Kidney (tissue), 14 donors: Measurements from ENCODE around the gene TENT4A. TPM values are rescaled to one million over a fixed set of nuclear protein-coding genes. Genes with fewer than 3 reads are reported as not detected.
A peak's percentile ranks its signal among the peaks of the same experiment; 100 is the strongest.

Experiments used
- DNase-seq, 5 donors: peaks; one replicate each; pipeline ENCODE4 v3.0.0-alpha.2; 2013 to 2020
- FAIRE-seq: peaks from 2 replicates; lab custom pipeline; 2012; peaks lifted over from hg19 to GRCh38; lab: Jason Lieb, UNC
- H3K27ac ChIP-seq, 2 donors: one replicate each; pipeline ENCODE4 v1.7.0; 2013; ENCODE audit warnings: low read depth in 2 of 2, low read length in 2 of 2, inconsistent platforms in 1 of 2
- H3K27me3 ChIP-seq: one replicate; pipeline ENCODE4 v1.7.1; 2013; ENCODE audit warnings: low read length, inconsistent platforms; ENCODE audit not compliant: control insufficient read depth, insufficient read depth
- H3K36me3 ChIP-seq, 3 donors: one replicate each; pipeline versions ENCODE4 v1.7.0 to v1.7.1; 2013; ENCODE audit warnings: low read length in 3 of 3, control low read depth in 1 of 3, inconsistent platforms in 1 of 3; ENCODE audit not compliant: insufficient read depth in 3 of 3, control insufficient read depth in 2 of 3
- H3K4me1 ChIP-seq, 3 donors: one replicate each; pipeline versions ENCODE4 v1.7.0 to v1.7.1; 2013; ENCODE audit warnings: low read length in 3 of 3, inconsistent platforms in 1 of 3, low read depth in 1 of 3; ENCODE audit not compliant: control insufficient read depth in 2 of 3, insufficient read depth in 2 of 3
- H3K4me3 ChIP-seq, 3 donors: one replicate each; pipeline versions ENCODE4 v1.7.0 to v1.8.1; 2013; ENCODE audit warnings: low read length in 3 of 3, control low read depth in 1 of 3, inconsistent platforms in 1 of 3
- H3K9ac ChIP-seq, 3 donors: one replicate each; pipeline versions ENCODE4 v1.7.0 to v1.7.1; 2013; ENCODE audit warnings: low read length in 3 of 3, control low read depth in 1 of 3, inconsistent platforms in 1 of 3
- H3K9me3 ChIP-seq, 3 donors: one replicate each; pipeline versions ENCODE4 v1.7.0 to v1.7.1; 2013; ENCODE audit warnings: low read length in 3 of 3, control low read depth in 1 of 3, inconsistent platforms in 1 of 3; ENCODE audit not compliant: control insufficient read depth in 2 of 3, insufficient read depth in 1 of 3
- intact Hi-C: fragments of 100-400 bp; cut with DNase I; formaldehyde crosslinking; loops from one replicate; pipeline ENCODE4 v1.11.1; 2022
- polyA plus RNA-seq: library from polyadenylated mRNA; stranded (reverse); fragments of 350-450 nt; fragmentation: Illumina TruSeq; extraction: RNeasy Lipid Tissue Mini Kit (QIAGEN cat#74804); gene quantifications from one replicate; pipeline ENCODE4 v1.2.3, GENCODE V29; 2014; ENCODE audit warnings: low read depth, low replicate concordance; ENCODE audit not compliant: insufficient read depth
- total RNA-seq: library from RNA; stranded (reverse); fragmentation: NEBNext Ultra II Directional; extraction: Animal tissue kit (Norgen Biotek cat#: 25700); gene quantifications from one replicate; pipeline ENCODE4 v1.2.1, GENCODE V29; 2021
- TF ChIP-seq, protein P1 (sequence below): IDR thresholded peaks from 3 replicates; pipeline ENCODE4 v1.5.1; 2012; ENCODE audit warnings: mild to moderate bottlenecking, moderate library complexity, borderline replicate concordance; ENCODE audit not compliant: insufficient read depth; ENCODE audit errors: extremely low read depth
- donor health status: control.
- donor health status: control.
- donor health status: control.
- donor health status: control.
- donor health status: control.
- donor health status: DM: yes; HTN: yes; CAD: no.
- donor health status: Normal renal cell carcinoma (clear cell type).

TENT4A gene
- total and polyA plus RNA-seq, 2 donors from 2014 or later: 4.8 to 22.8 TPM

DNA sequence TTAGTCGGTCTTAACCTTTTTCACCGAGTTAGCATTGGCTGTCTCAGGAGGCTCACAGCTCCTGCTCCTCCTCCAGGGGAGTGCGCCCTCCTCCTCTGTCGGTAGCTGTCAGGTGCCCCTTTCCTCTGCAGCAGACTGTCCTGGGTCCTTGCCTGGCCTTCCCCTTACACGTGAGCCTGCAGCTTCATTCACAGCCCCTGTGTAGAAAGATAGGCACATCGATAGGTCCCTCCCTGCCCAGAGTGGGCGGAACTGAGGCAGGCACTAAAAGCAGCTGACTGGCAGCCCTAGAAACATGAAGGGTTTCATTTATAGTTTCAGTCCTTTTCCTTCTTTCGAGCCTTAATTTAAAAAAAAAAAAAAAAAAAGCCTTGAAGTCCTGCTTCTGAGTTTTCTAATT lies 17.2 kb downstream of the TENT4A start:
- DNase-seq: no peak

DNA sequence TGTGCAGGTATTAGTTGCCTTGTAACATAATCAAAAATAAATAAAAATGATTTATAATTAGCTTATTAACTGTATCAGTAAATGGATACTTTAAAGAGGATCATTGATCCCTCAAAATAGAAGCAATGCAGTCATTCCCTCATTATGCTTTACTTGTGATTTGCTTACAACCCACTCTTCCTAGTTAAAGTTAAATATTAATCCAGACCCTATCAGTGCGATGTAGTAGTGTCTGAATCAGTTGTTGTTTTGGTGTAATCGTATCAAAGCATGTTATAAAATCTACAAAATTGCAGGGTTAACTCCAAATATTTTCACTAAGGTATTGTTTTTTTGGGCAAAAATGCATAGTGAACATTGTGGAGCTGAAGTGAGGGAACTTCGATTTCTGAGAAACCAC lies 17.6 kb downstream of the TENT4A start:
- Histone ChIP-seq H3K27ac (no peak overlapping the region), H3K36me3 (no peaks in the 10 kb centered on the region), H3K27me3 (no peaks in the 10 kb centered on the region), H3K9me3 (no peaks in the 10 kb centered on the region), H3K9ac (no peak overlapping the region), H3K4me3 (no peak overlapping the region), H3K4me1 (peaks cover 0 to 39% (median 27%) of the 10 kb centered on the region in 3 donors)
- FAIRE-seq (no peak), DNase-seq (no peak)
- TF ChIP-seq, protein P1, sequence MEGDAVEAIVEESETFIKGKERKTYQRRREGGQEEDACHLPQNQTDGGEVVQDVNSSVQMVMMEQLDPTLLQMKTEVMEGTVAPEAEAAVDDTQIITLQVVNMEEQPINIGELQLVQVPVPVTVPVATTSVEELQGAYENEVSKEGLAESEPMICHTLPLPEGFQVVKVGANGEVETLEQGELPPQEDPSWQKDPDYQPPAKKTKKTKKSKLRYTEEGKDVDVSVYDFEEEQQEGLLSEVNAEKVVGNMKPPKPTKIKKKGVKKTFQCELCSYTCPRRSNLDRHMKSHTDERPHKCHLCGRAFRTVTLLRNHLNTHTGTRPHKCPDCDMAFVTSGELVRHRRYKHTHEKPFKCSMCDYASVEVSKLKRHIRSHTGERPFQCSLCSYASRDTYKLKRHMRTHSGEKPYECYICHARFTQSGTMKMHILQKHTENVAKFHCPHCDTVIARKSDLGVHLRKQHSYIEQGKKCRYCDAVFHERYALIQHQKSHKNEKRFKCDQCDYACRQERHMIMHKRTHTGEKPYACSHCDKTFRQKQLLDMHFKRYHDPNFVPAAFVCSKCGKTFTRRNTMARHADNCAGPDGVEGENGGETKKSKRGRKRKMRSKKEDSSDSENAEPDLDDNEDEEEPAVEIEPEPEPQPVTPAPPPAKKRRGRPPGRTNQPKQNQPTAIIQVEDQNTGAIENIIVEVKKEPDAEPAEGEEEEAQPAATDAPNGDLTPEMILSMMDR: no peak
- intact Hi-C loops: no loop called here

More for the DNA sequence above, 17.2 kb downstream of the TENT4A start:
- TF ChIP-seq, protein P1: no peak
- Histone ChIP-seq H3K27me3 (no peaks in the 10 kb centered on the region), H3K4me1 (peaks cover 0 to 39% (median 27%) of the 10 kb centered on the region in 3 donors), H3K9me3 (no peaks in the 10 kb centered on the region), H3K4me3 (no peak overlapping the region), H3K9ac (no peak overlapping the region), H3K36me3 (no peaks in the 10 kb centered on the region), H3K27ac (no peak overlapping the region)
- intact Hi-C loops: no loop called here
- no peak for FAIRE-seq

DNA sequence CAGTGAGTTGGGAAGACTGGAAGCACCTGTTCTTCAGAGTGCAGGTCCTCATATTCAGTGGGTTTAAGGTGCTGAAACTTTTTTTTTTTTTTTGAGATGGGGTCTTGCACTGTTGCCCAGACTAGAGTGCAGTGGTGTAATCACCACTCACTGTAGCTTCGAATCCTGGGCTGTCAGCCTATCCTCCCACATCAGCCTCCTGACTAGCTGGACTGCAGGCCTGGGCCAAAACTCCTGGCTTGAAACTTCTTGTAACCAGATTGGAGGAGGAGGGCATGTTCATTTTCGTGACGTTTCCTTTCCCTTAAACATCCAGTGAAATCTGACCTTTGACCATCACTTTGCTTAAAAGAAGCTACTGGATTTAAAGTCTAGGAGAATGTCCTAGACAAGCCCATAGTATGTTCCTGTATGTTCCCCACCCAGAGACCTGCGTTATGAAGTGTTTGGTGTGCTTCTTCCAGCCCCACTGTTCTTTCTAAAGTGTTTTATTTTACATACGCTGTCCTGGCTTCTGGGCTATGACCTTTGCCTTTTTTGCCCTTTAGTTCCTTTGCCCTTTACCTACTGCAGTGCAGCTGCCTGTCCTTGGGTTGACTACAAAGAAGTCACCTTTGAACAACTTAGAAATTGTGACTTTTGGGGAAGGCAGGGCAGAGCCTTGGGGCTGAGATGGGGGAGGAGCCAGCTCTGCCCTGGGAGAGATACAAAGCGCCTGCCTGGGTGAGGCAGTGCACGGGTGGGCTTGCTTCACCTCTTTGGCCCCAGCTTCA lies 18.4 kb downstream of the TENT4A start:
- no peaks in the 10 kb centered on the region for H3K9me3 ChIP-seq
- TF ChIP-seq, protein P1: no peak
- H3K27me3 ChIP-seq: no peaks in the 10 kb centered on the region
- H3K36me3 ChIP-seq: peaks cover 0 to under 1% (median 0%) of the 10 kb centered on the region in 3 donors
- no peak overlapping the region for H3K9ac ChIP-seq
- H3K4me3 ChIP-seq: no peak overlapping the region
- peak overlapping the region; percentile 4 to 71 for H3K27ac ChIP-seq
- FAIRE-seq (no peak), DNase-seq (no peak)
- intact Hi-C loops: no loop called here
- H3K4me1 ChIP-seq: peaks cover 0 to 37% (median 27%) of the 10 kb centered on the region in 3 donors
